SW480 (cell line): ENCODE results near the gene CRACDL.

Source experiments
- DNase-seq: peaks from one replicate; pipeline ENCODE4 v3.0.0-alpha.2; 2016; ENCODE audit warnings: low spot score

The CRACDL gene

GRCh38 chr2:98801921-98802321 is 134.1 kb downstream of the CRACDL start:
- no peak for DNase-seq

GRCh38 chr2:98801286-98801685 is 134.7 kb downstream of the CRACDL start:
- no peak for DNase-seq

GRCh38 chr2:98800330-98801064 is 135.5 kb downstream of the CRACDL start:
- no peak for DNase-seq

- DNase-seq, result no peak
Measured at GRCh38 chr2:98799375-98800329, 136.4 kb downstream of the CRACDL start.

- no peak for DNase-seq
Measured at GRCh38 chr2:98796775-98797544, 139.1 kb downstream of the CRACDL start.

- no peak for DNase-seq
Measured at GRCh38 chr2:98795891-98796676, 139.9 kb downstream of the CRACDL start.

GRCh38 chr2:98793897-98794830 is 141.9 kb downstream of the CRACDL start:
- no peak for DNase-seq

GRCh38 chr2:98793275-98793674 is 142.8 kb downstream of the CRACDL start:
- no peak for DNase-seq

GRCh38 chr2:98790221-98790620 is 145.8 kb downstream of the CRACDL start:
- no peak for DNase-seq

- DNase-seq, result no peak
Measured at GRCh38 chr2:98787700-98788099, 148.3 kb downstream of the CRACDL start.

- DNase-seq, result no peak
Measured at GRCh38 chr2:98786179-98786578, 149.8 kb downstream of the CRACDL start.

GRCh38 chr2:98782570-98782969 is 153.5 kb downstream of the CRACDL start:
- no peak for DNase-seq

GRCh38 chr2:98781822-98782221 is 154.2 kb downstream of the CRACDL start:
- DNase-seq, result no peak

- no peak for DNase-seq
Measured at GRCh38 chr2:98778741-98779483, 157.1 kb downstream of the CRACDL start.

GRCh38 chr2:98778151-98778550 is 157.9 kb downstream of the CRACDL start:
- no peak for DNase-seq

- DNase-seq, result no peak
Measured at GRCh38 chr2:98777710-98778109, 158.3 kb downstream of the CRACDL start.

- DNase-seq, result no peak
Measured at GRCh38 chr2:98777076-98777475, 158.9 kb downstream of the CRACDL start.

- DNase-seq, result no peak
Measured at GRCh38 chr2:98776136-98776535, 159.9 kb downstream of the CRACDL start.

GRCh38 chr2:98775146-98775986 is 160.7 kb downstream of the CRACDL start:
- no peak for DNase-seq
